Liver (tissue), 9 donors: Measurements from ENCODE around the gene ZNF618. TPM values are rescaled to one million over a fixed set of nuclear protein-coding genes. Genes with fewer than 3 reads are reported as not detected.

Experiments used
- DNase-seq: peaks from one replicate; pipeline ENCODE4 v3.0.0-alpha.2; 2017; ENCODE audit warnings: low spot score
- H3K27ac ChIP-seq, 2 donors: one replicate each; pipeline ENCODE4 v1.7.0; 2013; ENCODE audit warnings: inconsistent platforms in 2 of 2, low read length in 2 of 2, control low read depth in 1 of 2, low read depth in 1 of 2, mild to moderate bottlenecking in 1 of 2
- H3K27me3 ChIP-seq, 4 donors: one replicate each; pipeline versions ENCODE4 v1.6.1 to v1.7.0; 2013; ENCODE audit warnings: low read length in 3 of 4, inconsistent platforms in 1 of 4, mild to moderate bottlenecking in 1 of 4, moderate library complexity in 1 of 4; ENCODE audit not compliant: control insufficient read depth in 4 of 4, insufficient read depth in 4 of 4
- H3K36me3 ChIP-seq, 4 donors: one replicate each; pipeline versions ENCODE4 v1.6.1 to v1.7.0; 2013; ENCODE audit warnings: low read length in 3 of 4, mild to moderate bottlenecking in 3 of 4, low read depth in 1 of 4, moderate library complexity in 1 of 4; ENCODE audit not compliant: control insufficient read depth in 4 of 4, insufficient read depth in 3 of 4
- H3K4me1 ChIP-seq, 4 donors: one replicate each; pipeline versions ENCODE4 v1.6.1 to v1.7.0; 2013; ENCODE audit warnings: low read length in 3 of 4, mild to moderate bottlenecking in 3 of 4, moderate library complexity in 1 of 4; ENCODE audit not compliant: control insufficient read depth in 4 of 4, insufficient read depth in 4 of 4
- H3K4me3 ChIP-seq, 3 donors: one replicate each; pipeline versions ENCODE4 v1.6.1 to v1.7.0; 2013; ENCODE audit warnings: low read length in 3 of 3, control low read depth in 1 of 3, low read depth in 1 of 3, mild to moderate bottlenecking in 1 of 3
- H3K9ac ChIP-seq, 2 donors: one replicate each; pipeline ENCODE4 v1.7.0; 2013; ENCODE audit warnings: low read length in 2 of 2, mild to moderate bottlenecking in 2 of 2, moderate library complexity in 2 of 2, control low read depth in 1 of 2, low read depth in 1 of 2
- H3K9me3 ChIP-seq, 4 donors: one replicate each; pipeline versions ENCODE4 v1.6.1 to v1.7.0; 2013; ENCODE audit warnings: low read length in 3 of 4; ENCODE audit not compliant: control insufficient read depth in 4 of 4
- ATF3 ChIP-seq: IDR thresholded peaks from 2 replicates; pipeline ENCODE4 v1.6.1; 2016; ENCODE audit warnings: antibody characterized with exemption
- CTCF ChIP-seq: fragments of 150-350 bp; IDR thresholded peaks from 2 replicates; pipeline ENCODE4 v1.5.1; 2017; ENCODE audit warnings: improper control_type of control experiment, low read depth, low read length; ENCODE audit not compliant: missing input control
- EGR1 ChIP-seq, 2 donors: IDR thresholded peaks; 2 replicates each; pipeline ENCODE4 v1.6.1; 2016 to 2018; ENCODE audit warnings: antibody characterized with exemption in 2 of 2, low read depth in 2 of 2
- FOXA1 ChIP-seq: IDR thresholded peaks from 2 replicates; pipeline ENCODE4 v1.6.1; 2016; ENCODE audit warnings: antibody characterized with exemption
- FOXA2 ChIP-seq: IDR thresholded peaks from 2 replicates; pipeline ENCODE4 v1.6.1; 2016; ENCODE audit warnings: antibody characterized with exemption
- GABPA ChIP-seq, 2 donors: IDR thresholded peaks in 1 of 2; conservative IDR thresholded peaks in 1 of 2; 2 replicates each; pipeline ENCODE4 v1.6.1; 2016; ENCODE audit warnings: antibody characterized with exemption in 2 of 2, mild to moderate bottlenecking in 1 of 2, moderate library complexity in 1 of 2
- HNF4A ChIP-seq, 2 donors: conservative IDR thresholded peaks; 2 replicates each; pipeline ENCODE4 v1.6.1; 2016; ENCODE audit warnings: antibody characterized with exemption in 2 of 2, mild to moderate bottlenecking in 2 of 2
- HNF4G ChIP-seq: IDR thresholded peaks from 2 replicates; pipeline ENCODE4 v1.6.1; 2016; ENCODE audit warnings: antibody characterized with exemption
- JUND ChIP-seq, 2 donors: IDR thresholded peaks; 2 replicates each; pipeline ENCODE4 v1.6.1; 2016; ENCODE audit warnings: antibody characterized with exemption in 2 of 2
- MAX ChIP-seq: IDR thresholded peaks from 2 replicates; pipeline ENCODE4 v1.6.1; 2016; ENCODE audit warnings: antibody characterized with exemption
- NR2F2 ChIP-seq: IDR thresholded peaks from 2 replicates; pipeline ENCODE4 v1.6.1; 2016; ENCODE audit warnings: antibody characterized with exemption
- RAD21 ChIP-seq, 2 donors: IDR thresholded peaks; 2 replicates each; pipeline ENCODE4 v1.6.1; 2016; ENCODE audit warnings: antibody characterized with exemption in 2 of 2, mild to moderate bottlenecking in 2 of 2
- REST ChIP-seq: IDR thresholded peaks from 2 replicates; pipeline ENCODE4 v1.6.1; 2016; ENCODE audit warnings: antibody characterized with exemption, mild to moderate bottlenecking
- RXRA ChIP-seq, 2 donors: IDR thresholded peaks; 2 replicates each; pipeline ENCODE4 v1.6.1; 2017 to 2018; ENCODE audit warnings: antibody characterized with exemption in 2 of 2, mild to moderate bottlenecking in 1 of 2
- SP1 ChIP-seq: IDR thresholded peaks from 2 replicates; pipeline ENCODE4 v1.6.1; 2018; ENCODE audit warnings: antibody characterized with exemption, mild to moderate bottlenecking
- TAF1 ChIP-seq: conservative IDR thresholded peaks from 2 replicates; pipeline ENCODE4 v1.6.1; 2016; ENCODE audit warnings: antibody characterized with exemption, mild to moderate bottlenecking
- YY1 ChIP-seq: IDR thresholded peaks from 2 replicates; pipeline ENCODE4 v1.6.1; 2016; ENCODE audit warnings: antibody characterized with exemption, mild to moderate bottlenecking
- ZBTB33 ChIP-seq: IDR thresholded peaks from 2 replicates; pipeline ENCODE4 v1.6.1; 2016; ENCODE audit warnings: antibody characterized with exemption
- WGBS: extraction: QIAGEN DNeasy Blood & Tissue Kit; methylation state at CpG from one replicate; pipeline ENCODE4 v1.1.7; 2013; 5-methylcytosine and 5-hydroxymethylcytosine counted together
- polyA plus RNA-seq, 2 donors: library from polyadenylated mRNA; stranded (reverse) in 1 of 2; unstranded in 1 of 2; fragments of 200-250 nt in 1 of 2; fragments of >200 nt in 1 of 2; fragmentation: Nextera tagmentation in 1 of 2; extraction: Ambion mirVana in 1 of 2; gene quantifications; one replicate each; pipeline versions ENCODE4 v1.2.1 to v1.2.3, GENCODE V29; 2013 to 2015
- total RNA-seq, 2 donors: library from RNA; depleted of rRNA; stranded (reverse); fragments of >200 nt; gene quantifications; one replicate each; pipeline ENCODE4 v1.2.3, GENCODE V29; 2014
- donor health status: healthy.
- donor health status: healthy.
- donor health status: healthy.
- donor health status: healthy.
- donor health status: healthy.

ZNF618 gene
- total and polyA plus RNA-seq, 4 donors: 2.2 to 6.5 (median 3.7) TPM

- no peak for DNase-seq
- Histone ChIP-seq H3K36me3 (no peaks in the 10 kb centered on the region), H3K27ac (peak overlapping the region; percentile 85)
Measured at GRCh38 chr9:113989017-113989713, 113.1 kb downstream of the ZNF618 start.

More at GRCh38 chr9:113989017-113989713, 113.1 kb downstream of the ZNF618 start:
- H3K9ac ChIP-seq: peak overlapping the region; percentile 52 to 68
- no peaks in the 10 kb centered on the region for H3K9me3 ChIP-seq
- H3K4me3 ChIP-seq: no peak overlapping the region
- WGBS: 45% methylated on average over 12 of the region's 12 CpGs
- peaks cover 31 to 62% (median 52%) of the 10 kb centered on the region in 4 donors for H3K4me1 ChIP-seq
- no peaks in the 10 kb centered on the region for H3K27me3 ChIP-seq
- TF ChIP-seq SP1 (peak; percentile 97), REST (peak; percentile 82), ZBTB33 (peak; percentile 95), HNF4A (conservative IDR thresholded peaks at IDR 0.05) (peak; percentile 98), MAX (peak; percentile 99), NR2F2 (peak; percentile 93), TAF1 (peak; percentile 66), GABPA (IDR thresholded peaks at IDR 0.05 in 1 of 2, conservative IDR thresholded peaks at IDR 0.05 in 1 of 2) (peak in 1 of 2 donors; percentile 64), HNF4G (peak; percentile 95), RXRA (IDR thresholded peaks at IDR 0.05) (peak; percentile 97 to 99), YY1 (peak; percentile 84), ATF3 (peak; percentile 92), CTCF (no peak), FOXA1 (peak; percentile 77), EGR1 (IDR thresholded peaks at IDR 0.05; ENCODE audit: low read depth in 2 of 2) (peak; percentile 53 to 85), FOXA2 (peak; percentile 58), JUND (IDR thresholded peaks at IDR 0.05) (peak; percentile 73 to 86), RAD21 (IDR thresholded peaks at IDR 0.05) (peak; percentile 60 to 68)
